ENCODE data around the gene TEX14.
"Not testable (repeated sequence)": the region's sequence is repeated elsewhere in the genome, so short reads cannot be mapped to it uniquely, and the experiment has no call there.

TEX14 gene

DNA sequence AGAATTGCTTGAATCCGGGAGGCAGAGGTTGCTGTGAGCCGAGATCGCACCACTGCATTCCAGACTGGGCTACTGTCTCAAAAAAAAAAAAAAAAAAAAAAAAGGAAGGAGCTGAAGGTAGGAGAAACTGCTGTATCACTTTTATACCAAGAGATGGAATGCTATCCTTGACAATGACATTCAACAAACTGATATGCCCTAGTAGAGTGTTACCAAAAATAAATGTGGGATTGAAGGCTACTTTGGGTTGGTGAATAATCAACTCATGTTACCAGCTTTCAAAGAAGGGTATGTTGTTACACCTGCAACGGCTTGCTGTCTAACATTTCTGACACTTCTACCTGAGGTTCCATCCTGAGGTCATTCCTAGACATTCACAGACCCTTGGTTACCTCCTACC lies 84.9 kb downstream of the TEX14 start:
- FAIRE-seq: no peak
- DNase-seq (ENCODE audit: insufficient read length, low spot score): no peak

DNA sequence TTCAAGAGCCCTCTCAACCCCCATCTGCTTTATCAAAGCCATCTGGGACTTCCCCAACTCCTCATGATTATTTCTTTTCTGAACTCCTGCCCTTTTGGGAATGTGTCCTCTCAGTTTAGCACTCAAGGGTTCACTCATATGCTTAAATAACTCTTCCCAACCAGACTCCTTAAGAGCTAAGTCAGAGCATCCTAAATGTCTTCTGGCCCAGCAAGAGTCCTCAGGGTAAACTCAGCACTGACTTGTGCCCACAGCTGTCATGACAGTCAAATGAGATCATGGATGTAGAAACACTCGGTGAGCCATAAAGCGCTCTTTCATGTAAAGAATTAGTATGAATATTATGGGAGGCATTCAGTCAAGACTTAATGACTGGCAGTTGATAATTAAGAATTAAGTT lies 85.9 kb downstream of the TEX14 start:
- FAIRE-seq: no peak
- DNase-seq (ENCODE audit: insufficient read length, low spot score): no peak

DNA sequence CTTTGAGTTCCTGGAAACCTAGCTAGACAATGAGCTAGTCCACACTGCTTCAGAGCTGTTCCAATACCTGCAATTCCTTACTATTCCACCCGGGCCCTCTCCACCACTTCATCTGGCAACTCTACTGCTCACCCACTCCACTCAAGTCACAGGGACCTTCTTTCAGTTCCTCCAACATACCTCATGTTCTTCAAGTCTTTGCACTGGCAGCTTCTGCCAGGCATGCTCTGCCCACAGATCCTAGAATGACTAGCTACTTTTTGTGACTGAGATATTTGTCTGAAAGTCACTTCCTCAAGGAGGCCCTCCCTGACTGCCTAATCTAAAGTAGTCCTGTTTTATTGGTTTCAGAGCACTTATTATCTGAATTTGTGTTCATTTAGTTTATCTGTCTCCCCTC lies 86.4 kb downstream of the TEX14 start:
- no peak for DNase-seq (ENCODE audit: insufficient read length, low spot score)
- FAIRE-seq: no peak

DNA sequence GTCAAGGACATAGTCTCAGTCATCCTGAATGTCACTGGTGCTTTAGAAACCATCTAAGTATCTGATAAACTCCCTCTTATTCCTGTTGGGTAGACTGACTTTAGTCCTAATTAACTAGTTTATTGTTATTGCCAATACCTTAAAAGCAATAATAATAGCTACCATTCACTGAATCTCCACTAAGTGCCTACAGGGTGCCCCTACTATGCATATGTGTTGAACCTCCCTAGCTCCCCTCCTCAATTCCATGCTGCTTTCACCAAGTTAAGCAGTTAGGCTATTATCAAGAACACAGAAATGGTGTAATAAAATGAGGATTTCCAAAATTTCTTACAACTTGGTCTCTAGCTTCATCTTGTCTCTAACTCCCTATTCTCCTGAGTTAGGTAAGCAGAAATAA lies 89.9 kb downstream of the TEX14 start:
- FAIRE-seq (no peak), DNase-seq (ENCODE audit: insufficient read length, low spot score) (no peak)

DNA sequence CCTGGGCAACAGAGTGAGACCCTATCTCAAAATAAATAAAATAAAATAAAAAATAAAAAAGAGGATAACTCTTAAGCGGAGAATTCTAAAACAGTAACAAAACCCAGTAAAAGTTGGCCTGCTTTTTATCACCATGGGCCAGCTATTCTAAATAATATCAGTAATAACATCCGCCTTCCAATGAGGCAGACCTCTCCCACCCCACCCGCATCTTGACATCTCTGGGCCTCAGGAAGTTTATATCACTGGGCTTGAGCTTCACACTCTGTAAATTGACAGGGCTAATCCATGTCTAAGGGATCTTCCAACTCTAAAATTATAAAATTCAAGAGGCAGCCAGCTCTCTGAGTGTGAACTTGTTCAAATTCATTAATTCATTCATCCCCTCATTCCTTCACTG lies 94.5 kb downstream of the TEX14 start:
- DNase-seq (ENCODE audit: insufficient read length, low spot score): no peak
- FAIRE-seq: no peak

DNA sequence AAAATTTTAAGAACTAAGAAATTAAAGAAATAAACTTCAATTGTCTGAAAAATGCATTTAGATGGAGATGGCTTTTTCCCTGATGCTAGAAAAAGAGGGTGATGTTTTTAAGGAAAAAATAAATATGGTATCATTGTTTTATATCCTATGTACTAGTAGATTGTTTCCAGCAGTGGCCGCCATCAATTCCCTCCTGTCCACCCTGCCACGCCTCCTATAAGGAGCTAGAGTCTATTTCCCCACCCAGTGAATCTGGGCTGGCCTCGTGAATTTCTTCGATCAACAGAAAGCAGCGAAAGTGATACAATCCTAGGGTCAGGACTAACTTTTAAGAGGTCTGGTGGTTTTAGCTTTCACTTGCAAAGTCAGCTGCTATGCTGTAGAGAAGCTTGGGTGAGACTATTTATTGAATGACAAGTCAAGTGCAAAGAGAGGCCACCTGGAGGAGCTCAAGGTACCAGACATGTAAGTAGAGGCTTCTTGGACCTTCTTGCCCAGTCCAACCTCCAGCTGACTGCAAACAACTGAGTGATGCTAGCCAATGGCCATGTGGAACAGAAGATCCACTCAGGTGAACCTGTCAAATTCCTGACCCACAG lies 96.6 kb downstream of the TEX14 start:
- no peak for DNase-seq (ENCODE audit: insufficient read length, low spot score)
- FAIRE-seq: no peak

DNA sequence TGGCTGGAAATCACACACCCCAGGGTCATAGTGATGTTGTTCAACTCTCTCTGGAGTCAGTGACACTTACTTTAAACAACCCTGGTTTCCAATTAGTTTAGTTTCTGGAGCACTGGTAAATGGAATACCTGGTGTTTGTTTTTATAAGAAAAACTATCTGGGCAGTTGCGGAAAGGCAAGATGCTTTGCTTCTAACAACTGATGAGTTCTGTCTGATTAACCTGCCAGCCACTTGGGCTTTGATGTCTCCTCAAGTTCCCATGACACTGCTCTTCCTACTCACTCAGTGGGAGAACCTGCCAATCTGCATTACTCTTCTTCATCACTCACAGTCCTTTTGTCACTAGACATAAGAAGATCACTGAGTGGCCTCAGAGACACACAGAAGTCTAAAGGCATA lies 98.7 kb downstream of the TEX14 start:
- no peak for DNase-seq (ENCODE audit: insufficient read length, low spot score)
- no peak for FAIRE-seq

DNA sequence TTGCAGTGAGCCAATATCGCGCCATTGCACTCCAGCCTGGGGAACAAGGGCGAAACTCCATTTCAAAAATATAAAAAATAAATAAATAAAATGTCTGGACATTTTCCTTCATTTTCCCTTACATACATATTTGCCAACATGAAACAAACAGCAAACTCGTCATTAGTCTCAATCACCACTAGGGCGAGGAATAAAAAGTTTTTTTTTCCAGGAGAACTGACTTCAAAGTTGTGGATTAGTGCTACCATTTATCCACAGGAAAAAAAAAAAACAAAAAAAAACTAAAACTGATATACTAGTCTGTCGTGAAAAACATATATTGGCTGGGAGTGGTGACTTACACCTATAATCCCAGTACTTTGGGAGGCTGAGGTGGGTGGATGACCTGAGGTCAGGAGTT lies 100.4 kb downstream of the TEX14 start:
- FAIRE-seq (no peak), DNase-seq (ENCODE audit: insufficient read length, low spot score) (no peak)

DNA sequence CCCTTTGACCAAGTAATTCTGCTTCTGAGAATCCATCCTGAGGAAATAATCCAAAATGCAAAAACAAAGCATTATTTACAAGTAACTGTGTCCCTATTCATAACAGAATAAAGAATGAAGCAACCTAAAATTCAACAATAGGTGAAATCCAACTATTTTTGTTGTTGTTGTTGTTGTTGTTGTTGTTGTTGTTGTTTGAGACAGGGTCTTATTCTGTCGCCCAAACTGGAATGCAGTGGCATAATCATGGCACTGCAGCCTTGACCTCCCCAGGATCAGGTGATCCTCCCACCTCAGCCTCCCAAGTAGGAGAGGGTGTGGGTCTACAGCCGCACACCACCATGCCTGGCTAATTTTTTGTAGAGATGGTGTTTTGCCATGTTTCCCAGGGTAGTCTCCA lies 101.5 kb downstream of the TEX14 start:
- DNase-seq (ENCODE audit: insufficient read length, low spot score): no peak
- no peak for FAIRE-seq

DNA sequence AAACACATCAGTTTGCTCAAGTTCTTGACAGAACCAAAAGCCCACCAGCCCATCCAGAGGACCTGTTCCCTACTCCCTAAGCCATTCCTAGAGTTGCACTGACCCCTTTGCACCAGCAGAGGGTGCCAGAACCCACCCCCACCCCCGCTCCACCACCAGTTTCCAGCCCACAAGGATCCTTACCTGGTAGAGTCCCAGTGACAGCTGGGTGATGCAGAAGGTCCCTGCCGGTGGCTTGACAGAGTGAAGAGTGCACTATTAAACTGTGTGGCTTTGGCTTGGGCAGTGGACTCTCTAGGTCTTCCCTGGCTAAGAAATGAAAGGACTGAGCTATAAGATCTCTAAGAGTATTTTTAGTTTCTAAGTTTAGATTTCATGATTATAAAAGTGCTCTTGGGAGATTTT lies 104.1 kb downstream of the TEX14 start:
- FAIRE-seq (peak; percentile 92), DNase-seq (ENCODE audit: insufficient read length, low spot score) (peak; percentile 92)

DNA sequence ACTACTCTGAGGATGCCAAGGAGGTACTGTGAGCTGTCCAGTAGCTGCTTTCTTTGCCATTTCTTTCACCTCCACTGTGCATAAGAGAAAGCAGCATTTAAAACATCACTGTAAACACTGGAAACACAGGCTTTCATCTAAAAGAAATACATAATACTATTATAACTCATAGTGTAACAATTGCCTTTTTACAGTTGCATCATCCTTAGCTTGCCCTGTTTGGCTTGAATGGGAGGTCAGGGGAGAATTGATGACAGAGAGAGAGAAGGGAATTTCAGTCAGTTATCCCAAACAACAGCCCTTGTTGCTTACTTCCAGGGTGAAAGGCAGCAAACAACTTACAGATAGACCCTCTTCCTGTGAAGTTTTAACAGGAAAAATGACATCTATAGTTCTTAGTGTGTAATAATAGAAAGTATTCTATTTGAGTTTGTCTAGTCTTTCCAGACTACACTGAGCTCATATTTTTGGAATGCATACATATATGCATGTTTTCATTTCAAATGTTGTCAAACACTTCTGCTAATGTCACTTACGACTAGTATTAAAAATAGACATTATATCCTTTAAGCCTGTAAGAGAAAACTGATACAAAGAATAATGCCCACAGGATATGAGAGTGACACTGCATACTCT lies 105.7 kb downstream of the TEX14 start:
- DNase-seq (ENCODE audit: insufficient read length, low spot score): no peak
- FAIRE-seq: peak; percentile 4

DNA sequence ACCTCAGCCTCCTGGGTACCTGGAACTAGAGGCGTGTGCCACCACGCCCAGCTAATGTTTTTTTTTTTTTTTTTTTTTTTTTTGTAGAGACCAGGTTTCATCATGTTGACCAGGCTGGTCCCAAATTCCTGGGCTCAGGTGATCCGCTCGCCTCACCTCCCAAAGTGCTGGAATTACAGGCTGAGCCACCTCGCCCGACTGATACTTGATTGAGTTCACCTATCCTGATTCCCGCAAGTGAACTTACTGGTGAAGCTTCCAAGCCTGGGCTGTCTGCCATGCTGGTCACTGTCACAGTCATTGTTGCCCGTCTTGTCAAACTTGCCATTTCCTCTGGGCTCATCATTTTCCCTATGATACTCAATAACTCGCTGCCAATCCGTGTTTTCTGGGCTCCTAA lies 106.3 kb downstream of the TEX14 start:
- peak; percentile 38 for FAIRE-seq

DNA sequence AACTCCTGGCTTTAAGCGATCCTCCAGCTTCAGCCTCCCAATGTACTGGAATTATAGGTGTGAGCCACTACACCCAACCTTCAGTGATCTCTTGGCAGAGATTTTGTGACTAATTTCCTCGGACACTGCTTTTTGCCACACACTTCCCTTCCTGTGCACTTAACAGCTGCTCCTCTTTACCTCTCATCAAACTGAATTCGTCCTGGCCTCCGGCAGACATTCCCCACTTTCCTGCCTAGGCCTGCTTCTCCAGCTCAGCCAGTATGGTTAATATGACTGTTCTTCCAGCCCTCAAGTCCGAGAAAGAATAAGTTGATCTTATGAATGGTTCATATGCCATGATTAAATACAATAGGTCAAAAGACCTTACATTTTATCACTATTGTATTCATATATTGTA lies 108.4 kb downstream of the TEX14 start:
- FAIRE-seq: peak; percentile 23
- no peak for DNase-seq (ENCODE audit: insufficient read length, low spot score)

More for the DNA sequence above, 106.3 kb downstream of the TEX14 start:
- no peak for DNase-seq (ENCODE audit: insufficient read length, low spot score)

DNA sequence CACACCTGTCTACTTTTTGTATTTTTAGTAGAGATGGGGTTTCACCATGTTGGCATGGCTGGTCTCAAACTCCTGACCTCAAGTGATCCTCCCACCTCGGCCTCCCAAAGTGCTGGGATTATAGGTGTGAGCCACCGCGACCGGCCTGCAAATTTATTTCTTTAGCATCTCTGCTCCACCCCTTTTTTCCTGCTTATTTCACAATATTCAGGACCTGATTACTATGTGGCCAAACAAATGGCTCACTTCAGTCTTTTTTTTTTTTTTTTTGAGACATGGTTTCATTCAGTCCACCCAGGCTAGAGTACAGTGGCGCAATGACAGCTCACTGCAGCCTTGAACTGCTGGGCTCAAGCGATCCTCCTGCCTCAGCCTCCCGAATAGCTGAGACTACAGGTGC lies 109.1 kb downstream of the TEX14 start:
- DNase-seq (ENCODE audit: insufficient read length, low spot score); FAIRE-seq: not testable (repeated sequence)

DNA sequence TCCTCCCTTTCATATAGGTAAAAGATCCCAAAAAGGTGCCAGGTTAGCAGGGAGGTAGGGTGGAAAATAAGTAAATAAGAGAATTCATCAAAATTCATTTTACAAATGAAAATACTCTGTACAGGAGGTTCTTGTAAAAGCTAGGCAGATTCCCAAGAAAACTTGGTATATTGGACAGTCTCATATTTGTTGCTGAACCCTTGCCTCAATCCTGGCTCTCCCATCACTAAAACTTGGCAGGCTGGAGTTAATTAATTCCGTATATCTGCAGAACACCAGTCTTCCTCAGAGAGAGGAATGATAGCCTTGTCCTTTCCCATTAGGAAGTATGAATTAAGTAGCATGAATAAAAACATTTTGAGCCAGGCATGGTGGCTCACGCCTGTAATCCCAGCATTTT lies 111.2 kb downstream of the TEX14 start:
- FAIRE-seq (no peak), DNase-seq (ENCODE audit: insufficient read length, low spot score) (no peak)

DNA sequence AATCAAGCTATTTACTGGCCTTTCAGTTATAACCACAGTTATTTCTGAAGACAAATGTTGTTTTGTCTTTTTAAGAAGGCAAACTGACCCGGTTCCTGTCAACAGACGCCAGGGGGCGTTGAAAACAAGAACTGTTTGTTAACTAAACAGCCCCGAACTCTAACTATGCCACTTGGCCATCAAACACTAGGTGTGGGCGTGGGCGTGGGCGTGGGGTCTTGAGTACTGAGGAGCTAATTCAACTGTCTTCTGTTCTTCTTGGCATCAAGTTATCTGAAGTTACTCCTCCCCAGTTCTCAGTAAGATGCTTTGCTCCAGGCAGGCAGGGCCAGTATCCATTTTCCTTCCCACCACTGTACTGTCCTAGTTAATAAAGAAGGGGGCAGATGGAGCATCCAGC lies 114.1 kb downstream of the TEX14 start:
- DNase-seq (ENCODE audit: insufficient read length, low spot score) (peak; percentile 68), FAIRE-seq (peak; percentile 84)

DNA sequence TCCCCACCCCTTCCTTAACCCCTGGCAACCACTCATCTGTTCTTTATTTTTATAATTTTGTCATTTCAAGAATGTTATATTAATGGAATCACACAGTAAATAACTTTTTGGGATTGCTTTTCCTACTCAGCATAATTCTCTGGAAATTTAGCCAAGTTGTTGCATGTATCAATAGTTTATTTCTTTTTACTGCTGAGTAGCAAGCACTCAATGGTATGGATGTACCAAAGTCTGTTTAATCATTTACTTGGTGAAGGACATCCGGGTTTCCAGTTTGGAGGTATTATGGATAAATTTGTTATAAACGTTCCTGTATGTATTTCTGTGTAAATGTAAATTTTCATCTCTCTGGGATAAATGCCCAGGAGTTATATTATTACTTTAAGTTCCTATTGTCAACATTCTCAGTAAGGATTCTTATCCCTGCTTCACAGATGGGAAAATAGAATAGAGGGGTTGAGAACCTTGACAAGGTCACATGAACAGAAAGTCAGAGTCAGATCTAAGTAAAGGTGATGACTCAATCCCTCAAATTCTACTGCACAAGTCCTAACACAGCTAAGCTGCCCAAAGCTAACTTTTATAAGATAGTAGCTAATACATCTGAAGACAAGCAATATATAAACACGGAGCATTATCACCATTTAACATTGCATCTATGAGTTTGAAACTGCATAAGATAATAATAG lies 115.0 kb downstream of the TEX14 start:
- no peak for FAIRE-seq
- DNase-seq (ENCODE audit: insufficient read length, low spot score): no peak

DNA sequence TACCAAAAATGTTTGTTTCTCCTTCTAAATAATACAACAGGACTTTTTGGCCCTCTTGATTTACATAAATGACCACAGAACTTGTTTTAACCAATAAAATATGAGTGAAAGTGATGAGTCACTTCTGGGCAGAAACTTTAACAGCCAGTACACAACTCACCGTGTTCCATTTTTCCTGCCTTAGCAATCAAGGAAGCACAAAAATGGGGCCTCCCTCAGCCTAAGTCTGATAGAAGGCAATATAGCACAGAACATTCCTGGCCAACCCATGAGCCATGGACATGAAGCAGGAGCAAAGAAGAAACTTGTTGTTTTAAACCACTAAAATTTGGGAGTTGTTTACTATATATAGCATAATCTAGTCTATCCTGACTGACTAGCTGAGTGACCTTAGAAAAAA lies 116.3 kb downstream of the TEX14 start:
- peak; percentile 49 for FAIRE-seq
- peak; percentile 30 for DNase-seq (ENCODE audit: insufficient read length, low spot score)

DNA sequence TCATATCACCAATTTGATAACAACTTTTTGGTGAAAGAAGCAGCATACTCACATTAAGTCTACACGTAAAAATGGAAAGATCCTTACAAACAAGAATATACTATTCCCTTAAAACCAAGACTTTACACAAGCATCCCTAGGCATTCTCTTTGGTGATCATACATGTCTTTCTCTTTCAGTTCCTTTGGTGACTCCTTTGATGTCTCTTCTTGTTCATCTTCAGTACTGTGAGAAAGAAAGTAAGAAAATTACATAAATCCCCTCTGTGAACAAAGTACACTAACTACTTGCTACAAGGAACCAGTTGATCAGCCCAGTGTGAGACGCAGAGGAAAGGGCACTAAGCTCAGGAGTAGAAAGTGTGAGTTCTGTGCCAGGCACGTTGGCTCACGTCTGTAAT lies 117.8 kb downstream of the TEX14 start:
- FAIRE-seq: peak; percentile 55
- no peak for DNase-seq (ENCODE audit: insufficient read length, low spot score)

DNA sequence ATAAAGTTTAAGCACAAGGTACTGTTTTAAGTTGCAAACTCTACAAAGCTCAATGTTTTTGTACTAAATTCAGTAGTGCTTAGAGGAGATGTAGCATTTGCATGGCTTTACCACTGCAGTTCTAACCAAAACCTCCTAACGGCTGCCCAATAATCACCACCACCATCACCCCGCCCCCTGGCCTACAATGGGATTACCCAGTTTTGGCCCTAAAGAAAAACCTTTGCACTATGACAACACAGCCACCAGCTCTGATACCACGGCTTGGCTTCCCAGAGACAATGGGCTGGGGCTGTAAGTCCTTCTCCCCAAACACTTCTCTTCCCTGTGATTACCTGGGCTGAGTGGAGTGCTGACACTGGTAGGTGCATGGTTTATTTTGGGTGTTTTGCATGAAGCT lies 119.0 kb downstream of the TEX14 start:
- no peak for DNase-seq (ENCODE audit: insufficient read length, low spot score)
- no peak for FAIRE-seq

DNA sequence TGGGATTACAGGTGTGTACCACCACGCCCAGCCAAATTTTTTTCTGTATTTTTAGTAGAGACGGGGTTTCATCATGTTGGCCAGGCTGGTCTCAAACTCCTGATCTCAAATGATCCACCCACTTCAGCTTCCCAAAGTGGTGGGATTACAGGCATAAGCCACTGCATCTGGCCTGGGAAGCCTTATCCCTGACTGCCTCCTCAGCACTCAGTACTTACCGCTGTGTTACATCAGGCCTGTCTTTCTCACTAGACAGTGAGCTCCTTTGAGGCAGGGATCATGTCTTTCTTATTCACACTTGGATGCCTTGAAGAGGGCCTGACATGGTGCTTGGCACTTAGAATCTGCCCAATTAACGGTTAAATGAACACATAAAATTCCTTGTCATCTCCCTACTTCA lies 121.1 kb downstream of the TEX14 start:
- FAIRE-seq: no peak

DNA sequence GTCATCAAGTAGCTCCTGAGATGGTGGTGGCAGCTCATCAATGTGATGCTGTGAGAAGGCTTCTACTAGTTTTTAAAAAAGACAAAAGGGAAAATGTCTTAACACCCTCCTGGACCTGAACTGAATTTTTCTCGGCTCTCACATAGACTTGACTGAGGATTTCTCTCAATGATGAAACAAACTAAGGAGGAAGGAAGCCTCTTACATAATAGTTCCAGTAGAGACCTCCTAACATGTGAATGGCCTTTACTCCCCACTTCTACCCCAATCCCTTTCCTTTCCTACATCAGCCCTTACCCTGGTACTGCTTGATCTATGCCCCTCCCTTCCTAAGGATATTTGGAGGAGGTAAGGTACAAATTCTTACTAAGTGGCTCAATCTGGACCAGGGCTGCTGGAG lies 122.6 kb downstream of the TEX14 start:
- no peak for FAIRE-seq
- no peak for DNase-seq (ENCODE audit: insufficient read length, low spot score)

More for the DNA sequence above, 121.1 kb downstream of the TEX14 start:
- no peak for DNase-seq (ENCODE audit: insufficient read length, low spot score)

Data from HTR-8/SVneo (cell line).